ENCODE measurements around the gene AP2A2.

Gene AP2A2

GRCh38 chr11:965206-965775 is 39.6 kb downstream of the AP2A2 start:
- ChIA-PET POLR2A (ENCODE audit: low non-redundant PET) (no interaction called here), CTCF (no interaction called here)
- TF ChIP-seq CTCF (conservative IDR thresholded peaks at IDR 0.05; ENCODE audit: low read depth) = no peak
- peak overlapping the region; percentile 64; the same call in 1 of the 2 replicates for H3K27ac ChIP-seq
- no peak for DNase-seq (ENCODE audit: low spot score)

GRCh38 chr11:967995-968751 is 42.5 kb downstream of the AP2A2 start:
- H3K27ac ChIP-seq = no peak overlapping the region
- TF ChIP-seq CTCF (conservative IDR thresholded peaks at IDR 0.05; ENCODE audit: low read depth) = no peak
- no peak for DNase-seq (ENCODE audit: low spot score)
- CTCF ChIA-PET = no interaction called here
- POLR2A ChIA-PET (ENCODE audit: low non-redundant PET) = no interaction called here

DNA sequence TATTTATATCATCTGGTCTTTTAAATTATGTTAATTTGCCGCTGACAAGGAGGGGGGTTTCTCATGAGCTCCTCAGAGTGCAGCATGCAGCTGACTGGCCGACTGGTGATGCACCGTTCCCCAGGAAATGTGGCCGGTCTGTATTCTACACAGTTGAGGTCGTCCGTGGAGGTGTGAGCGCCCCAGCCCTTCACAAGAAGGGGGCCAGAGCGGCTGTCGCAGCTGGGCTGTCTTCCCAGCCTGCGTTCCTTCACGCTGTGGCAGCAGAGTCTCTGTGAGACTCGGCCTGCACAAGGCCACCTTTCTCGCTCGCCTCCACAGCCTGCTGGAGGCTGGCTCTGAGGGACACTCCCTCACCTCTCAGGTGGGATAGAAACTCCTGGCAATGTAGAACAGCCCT is 43.2 kb downstream of the AP2A2 start:
- no peak for DNase-seq (ENCODE audit: low spot score)
- no peak for TF ChIP-seq CTCF (conservative IDR thresholded peaks at IDR 0.05; ENCODE audit: low read depth)
- ChIA-PET CTCF (no interaction called here), POLR2A (ENCODE audit: low non-redundant PET) (no interaction called here)
- H3K27ac ChIP-seq = no peak overlapping the region

- POLR2A ChIA-PET (ENCODE audit: low non-redundant PET) = no interaction called here
- TF ChIP-seq CTCF (conservative IDR thresholded peaks at IDR 0.05; ENCODE audit: low read depth) = no peak
- no peak overlapping the region for H3K27ac ChIP-seq
- CTCF ChIA-PET = interaction anchor here (0.7 kb wide), 1 partner anchor 245 kb away, joined by 3 read pairs; no protein-coding TSS in a partner anchor
- DNase-seq (ENCODE audit: low spot score) = no peak
Measured at GRCh38 chr11:969651-970205, 44.1 kb downstream of the AP2A2 start.

DNA sequence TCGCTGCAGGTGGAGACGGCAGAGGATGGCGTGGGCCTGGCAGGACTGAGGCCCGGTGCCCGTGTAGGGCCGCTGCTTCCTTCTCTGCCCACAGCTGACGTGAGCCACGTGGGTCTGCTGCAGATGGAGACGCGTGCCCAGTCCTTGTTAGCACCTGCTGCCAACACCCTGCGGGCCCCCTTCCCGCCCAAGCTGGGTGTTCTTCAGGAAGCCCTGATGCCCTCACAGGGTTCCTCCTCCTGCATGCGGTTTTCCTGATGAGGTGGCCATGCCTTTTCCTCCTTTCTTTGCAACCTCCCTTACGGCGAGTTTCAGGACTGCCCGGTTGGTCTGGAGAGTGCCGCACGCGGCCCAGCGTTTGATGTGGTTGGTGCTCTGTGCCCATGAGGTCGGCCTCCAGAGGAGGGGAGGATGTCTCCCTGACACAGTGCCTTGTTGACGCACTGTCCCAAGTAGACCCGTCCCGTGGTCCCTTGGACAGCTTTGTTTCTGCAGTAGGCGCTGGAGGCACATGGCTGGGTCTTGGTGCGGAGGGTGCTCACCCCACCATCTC is 44.7 kb downstream of the AP2A2 start:
- no peak overlapping the region for H3K27ac ChIP-seq
- ChIA-PET CTCF (interaction anchor here (0.7 kb wide), 1 partner anchor 246 kb away, joined by 3 read pairs; no protein-coding TSS in a partner anchor), POLR2A (ENCODE audit: low non-redundant PET) (no interaction called here)
- no peak for TF ChIP-seq CTCF (conservative IDR thresholded peaks at IDR 0.05; ENCODE audit: low read depth)
- no peak for DNase-seq (ENCODE audit: low spot score)

DNA sequence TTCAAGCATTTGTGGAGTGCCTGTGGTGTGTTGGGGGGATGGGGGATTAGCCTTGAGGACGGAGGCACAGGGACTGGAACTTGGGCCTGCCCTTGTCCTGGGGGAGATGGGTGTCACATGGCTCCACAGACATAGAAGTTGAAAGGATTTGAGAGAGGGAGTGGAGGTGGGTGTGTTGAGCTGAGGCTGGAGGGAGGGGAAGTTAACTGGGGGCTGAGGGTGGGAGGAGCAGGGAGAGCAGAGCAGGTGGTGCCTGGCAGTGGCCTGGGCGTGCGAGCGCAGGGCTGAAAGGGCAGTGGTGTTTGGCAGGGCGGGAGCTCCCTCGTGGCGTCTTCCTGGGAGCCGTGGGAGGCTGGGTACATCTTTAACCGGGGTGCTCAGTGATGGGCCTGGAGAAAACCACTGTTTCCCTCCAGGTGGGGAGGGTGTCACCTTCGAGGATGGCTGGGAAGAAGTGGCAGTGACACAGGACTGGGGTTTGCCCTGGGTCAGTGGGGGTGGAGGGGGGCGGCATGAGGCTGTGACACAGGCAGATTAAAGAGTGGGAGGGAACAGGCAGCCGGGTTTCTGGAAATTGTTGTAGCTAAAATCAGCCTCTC is 45.5 kb downstream of the AP2A2 start:
- peak overlapping the region; percentile 9; the same call in 1 of the 2 replicates for H3K27ac ChIP-seq
- TF ChIP-seq CTCF (conservative IDR thresholded peaks at IDR 0.05; ENCODE audit: low read depth) = no peak
- ChIA-PET POLR2A (ENCODE audit: low non-redundant PET) (no interaction called here), CTCF (no interaction called here)
- no peak for DNase-seq (ENCODE audit: low spot score)

Measured in RWPE1 (cell line).